Thyroid gland (tissue), 4 donors: ENCODE measurements around the gene PIGW.

Source experiments
- CTCF ChIP-seq, 6 experiments: fragments of 200-600 bp in 3 of 6; fragments of 450-650 bp in 3 of 6; sonication (generic) in 3 of 6; IDR thresholded peaks; one replicate each; pipeline ENCODE4 v1.5.1; 2016 to 2019; ENCODE audit warnings: antibody characterized with exemption in 6 of 6, mild to moderate bottlenecking in 2 of 6, inconsistent platforms in 1 of 6, moderate library complexity in 1 of 6
- POLR2A ChIP-seq, 2 donors: fragments of 450-650 bp; IDR thresholded peaks; one replicate each; pipeline ENCODE4 v1.6.1; 2017; ENCODE audit warnings: antibody characterized with exemption in 2 of 2, mild to moderate bottlenecking in 2 of 2, moderate library complexity in 1 of 2

- TF ChIP-seq CTCF (IDR thresholded peaks at IDR 0.05): no peak
- TF ChIP-seq POLR2A (IDR thresholded peaks at IDR 0.05): no peak
Observed at GRCh38 chr17:36576793-36577192, 42.0 kb downstream of the PIGW start.
